Fibroblast of skin of right biceps (primary cell): ENCODE measurements around the gene DLGAP4.

ENCODE experiments used
- DNase-seq: peaks from one replicate; pipeline ENCODE4 v3.0.0-alpha.2; 2013

DLGAP4 gene, protein sequence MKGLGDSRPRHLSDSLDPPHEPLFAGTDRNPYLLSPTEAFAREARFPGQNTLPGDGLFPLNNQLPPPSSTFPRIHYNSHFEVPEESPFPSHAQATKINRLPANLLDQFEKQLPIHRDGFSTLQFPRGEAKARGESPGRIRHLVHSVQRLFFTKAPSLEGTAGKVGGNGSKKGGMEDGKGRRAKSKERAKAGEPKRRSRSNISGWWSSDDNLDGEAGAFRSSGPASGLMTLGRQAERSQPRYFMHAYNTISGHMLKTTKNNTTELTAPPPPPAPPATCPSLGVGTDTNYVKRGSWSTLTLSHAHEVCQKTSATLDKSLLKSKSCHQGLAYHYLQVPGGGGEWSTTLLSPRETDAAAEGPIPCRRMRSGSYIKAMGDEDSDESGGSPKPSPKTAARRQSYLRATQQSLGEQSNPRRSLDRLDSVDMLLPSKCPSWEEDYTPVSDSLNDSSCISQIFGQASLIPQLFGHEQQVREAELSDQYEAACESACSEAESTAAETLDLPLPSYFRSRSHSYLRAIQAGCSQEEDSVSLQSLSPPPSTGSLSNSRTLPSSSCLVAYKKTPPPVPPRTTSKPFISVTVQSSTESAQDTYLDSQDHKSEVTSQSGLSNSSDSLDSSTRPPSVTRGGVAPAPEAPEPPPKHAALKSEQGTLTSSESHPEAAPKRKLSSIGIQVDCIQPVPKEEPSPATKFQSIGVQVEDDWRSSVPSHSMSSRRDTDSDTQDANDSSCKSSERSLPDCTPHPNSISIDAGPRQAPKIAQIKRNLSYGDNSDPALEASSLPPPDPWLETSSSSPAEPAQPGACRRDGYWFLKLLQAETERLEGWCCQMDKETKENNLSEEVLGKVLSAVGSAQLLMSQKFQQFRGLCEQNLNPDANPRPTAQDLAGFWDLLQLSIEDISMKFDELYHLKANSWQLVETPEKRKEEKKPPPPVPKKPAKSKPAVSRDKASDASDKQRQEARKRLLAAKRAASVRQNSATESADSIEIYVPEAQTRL

DNA sequence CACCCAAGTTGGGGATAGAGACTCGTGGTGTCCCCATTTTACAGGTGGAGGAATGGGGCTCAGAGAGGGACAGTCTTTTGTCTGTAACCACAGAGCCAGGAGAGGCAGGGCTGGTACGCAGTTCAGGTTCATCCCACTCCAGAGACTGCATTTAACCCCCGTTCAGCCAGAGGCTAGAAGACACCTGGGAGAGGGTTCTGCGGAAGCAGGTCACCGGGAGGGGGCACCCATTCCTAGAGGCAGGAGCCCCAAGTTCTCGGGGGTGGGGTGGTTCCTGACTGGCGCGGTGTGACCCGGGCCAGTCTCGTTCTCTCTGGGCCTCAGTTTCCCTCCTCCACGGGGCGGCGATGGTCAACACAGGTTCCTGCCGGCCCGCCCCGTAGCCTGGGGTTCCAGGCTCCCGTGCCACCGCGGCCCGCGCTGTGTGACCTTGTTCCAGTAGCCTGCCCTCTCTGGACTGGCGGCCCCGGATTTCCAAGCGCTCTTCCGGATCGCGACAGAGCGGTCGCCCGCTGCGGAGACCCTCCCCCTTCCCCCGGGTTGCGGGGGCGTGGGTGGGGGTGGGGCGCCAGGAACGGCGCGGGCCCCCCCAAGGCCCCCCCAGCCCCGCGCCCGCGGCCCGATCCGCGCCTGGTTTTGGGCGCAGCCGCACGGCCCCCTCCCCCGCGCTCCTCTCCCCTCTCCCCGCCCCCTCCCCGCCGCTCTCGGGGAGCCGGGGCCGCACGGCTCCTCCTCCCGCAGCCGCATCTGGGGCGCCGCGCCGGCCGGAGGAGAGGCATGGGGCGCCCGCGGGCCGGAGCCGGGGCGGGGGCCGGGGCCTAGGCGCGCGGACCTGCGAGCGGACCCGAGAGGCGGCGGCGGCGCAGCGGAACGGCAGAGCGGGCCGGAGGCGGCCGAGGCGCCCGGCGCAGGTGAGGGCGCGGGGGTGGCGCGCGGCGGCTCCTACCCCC, at the start of gene DLGAP4:
Gene DLGAP4 (plus strand): TSS at position 738 of the 950 bp plus-strand sequence. CDS start 125,379 bp downstream, outside the sequence.
- DNase-seq: no peak

GRCh38 chr20:36259177-36260061, 46.7 kb upstream of the DLGAP4 start:
- DNase-seq: no peak

- no peak for DNase-seq
Measured at GRCh38 chr20:36260316-36260715, 45.8 kb upstream of the DLGAP4 start.

DNA sequence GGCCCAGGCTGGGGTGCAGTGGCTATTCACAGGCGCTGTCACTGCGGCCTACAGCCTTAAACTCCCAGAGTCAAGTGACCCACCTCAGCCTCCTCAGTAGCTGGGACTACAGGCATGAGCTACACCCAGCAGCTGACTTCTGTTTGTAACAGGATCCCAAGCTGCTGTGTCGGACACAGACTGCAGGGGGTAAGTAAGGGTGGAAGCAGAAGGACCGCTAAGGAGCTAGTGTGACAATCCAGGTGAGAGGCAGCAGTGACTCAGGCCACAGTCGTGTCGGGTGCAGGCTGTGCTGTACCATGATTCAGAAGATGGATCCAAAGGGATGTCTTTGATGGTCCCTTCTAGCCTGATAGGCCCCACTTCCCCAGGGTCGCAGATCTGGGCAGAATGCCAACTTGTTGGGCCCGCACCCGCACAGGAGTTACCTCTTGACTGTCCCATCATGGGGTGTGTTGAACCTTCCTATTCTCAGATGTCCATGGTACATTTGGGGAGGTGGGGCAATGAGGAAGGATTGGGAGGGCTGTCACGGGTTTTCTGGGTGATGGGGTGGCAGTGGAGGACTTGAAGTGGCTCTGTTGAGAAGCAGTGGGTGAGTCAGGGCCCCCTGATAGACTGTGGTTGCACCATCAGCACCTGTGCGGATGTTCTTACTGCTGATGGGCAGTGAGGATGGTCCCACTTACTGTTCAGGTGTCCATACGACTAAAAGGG, 44.6 kb upstream of the DLGAP4 start:
- no peak for DNase-seq

DNA sequence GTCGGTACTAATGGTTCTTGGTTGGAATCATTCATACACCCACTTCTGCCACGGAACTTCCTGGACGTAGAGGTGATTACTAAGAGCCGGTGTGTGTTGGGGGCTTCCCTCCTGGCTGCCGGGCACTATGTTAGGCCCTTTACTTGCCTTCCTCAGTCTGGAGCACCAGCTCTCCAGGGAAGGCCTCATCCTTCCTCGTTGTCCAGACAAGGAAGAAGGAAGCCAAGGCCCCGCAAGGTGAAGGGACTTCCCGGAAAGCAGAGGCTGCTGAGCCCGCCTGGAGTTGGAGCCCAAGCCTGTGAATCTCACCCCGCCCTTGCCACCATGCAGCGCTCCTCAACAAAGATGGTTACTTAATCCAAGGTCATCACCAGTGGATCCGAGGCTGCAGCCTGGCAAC, 43.7 kb upstream of the DLGAP4 start:
- no peak for DNase-seq

- no peak for DNase-seq
Measured at GRCh38 chr20:36264426-36265246, 41.5 kb upstream of the DLGAP4 start.

- DNase-seq: no peak
Measured at GRCh38 chr20:36266189-36266588, 40.0 kb upstream of the DLGAP4 start.

GRCh38 chr20:36267605-36268381, 38.3 kb upstream of the DLGAP4 start:
- no peak for DNase-seq

DNA sequence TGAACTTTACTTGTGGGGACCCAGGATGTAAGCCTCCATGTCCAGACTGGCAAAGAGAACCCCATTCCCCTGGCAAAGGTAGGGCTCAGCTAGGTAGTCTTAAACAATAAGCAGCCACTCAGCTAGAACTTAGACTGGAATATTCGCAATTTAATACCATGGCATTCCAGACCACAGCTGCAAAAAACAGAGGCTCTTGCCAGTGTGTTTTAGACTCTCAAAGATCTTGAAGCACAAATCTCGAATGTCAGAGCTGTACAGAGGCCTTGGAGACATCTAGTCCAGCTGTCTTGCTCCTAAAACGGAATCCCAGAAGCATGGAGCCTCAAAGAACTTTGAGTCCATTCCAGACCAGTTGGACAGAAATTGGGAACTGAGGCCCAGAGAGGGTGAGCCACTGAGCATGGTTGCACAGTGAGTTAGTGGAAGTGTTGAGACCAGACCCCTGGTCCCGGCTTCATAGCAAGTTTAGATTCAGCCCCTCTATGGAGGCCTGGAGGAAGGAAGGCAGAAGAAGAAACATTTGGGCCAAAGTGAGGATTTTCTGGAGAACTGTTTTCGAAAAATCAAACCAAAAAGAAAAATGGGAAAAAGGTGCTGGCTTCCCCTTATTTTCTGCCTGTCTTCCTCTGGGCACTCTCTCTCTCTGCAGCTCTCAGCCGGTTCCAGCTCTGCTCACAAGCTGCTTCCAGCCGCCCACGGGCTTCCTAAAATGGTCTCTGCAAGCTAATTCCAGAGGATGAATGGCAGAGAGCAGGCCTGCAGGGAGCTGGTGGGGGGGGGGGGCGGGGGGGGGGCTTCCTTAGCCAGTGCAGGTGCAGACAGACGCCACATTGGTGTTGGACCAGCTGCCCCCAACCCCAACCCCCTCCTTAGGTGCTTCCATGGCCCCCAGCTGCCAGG, 37.4 kb upstream of the DLGAP4 start:
- DNase-seq: no peak

- DNase-seq: no peak
Measured at GRCh38 chr20:36269507-36269906, 36.6 kb upstream of the DLGAP4 start.

GRCh38 chr20:36270744-36271638, 35.1 kb upstream of the DLGAP4 start:
- DNase-seq: no peak

- DNase-seq: no peak
Measured at GRCh38 chr20:36271639-36272546, 34.2 kb upstream of the DLGAP4 start.

GRCh38 chr20:36272547-36273220, 33.5 kb upstream of the DLGAP4 start:
- no peak for DNase-seq

- no peak for DNase-seq
Measured at GRCh38 chr20:36273414-36274180, 32.5 kb upstream of the DLGAP4 start.
